ENCODE results near the gene DCTN4.
"Not testable (repeated sequence)": the region's sequence is repeated elsewhere in the genome, so short reads cannot be mapped to it uniquely, and the experiment has no call there.

DCTN4 gene

DNA sequence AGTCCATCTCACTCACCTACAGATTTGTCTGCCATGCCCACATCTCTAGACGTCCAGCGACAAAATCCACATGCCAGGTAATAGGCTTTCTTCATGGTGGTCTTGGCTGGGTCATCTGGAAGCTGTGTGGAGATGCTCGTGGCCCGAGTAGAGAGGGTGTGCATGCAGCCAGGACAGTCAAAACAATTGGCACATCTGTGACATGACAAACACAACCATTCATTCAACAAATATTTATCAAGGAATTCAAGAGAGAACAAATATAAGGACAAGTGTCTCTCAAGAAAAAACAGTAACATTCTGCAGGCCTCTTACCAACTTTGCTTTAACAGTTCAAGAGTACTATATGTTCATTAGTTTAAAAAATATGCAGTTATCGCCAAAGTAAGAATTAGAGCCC, 5.4 kb downstream of the DCTN4 start:
- TF ChIP-seq, protein P1, sequence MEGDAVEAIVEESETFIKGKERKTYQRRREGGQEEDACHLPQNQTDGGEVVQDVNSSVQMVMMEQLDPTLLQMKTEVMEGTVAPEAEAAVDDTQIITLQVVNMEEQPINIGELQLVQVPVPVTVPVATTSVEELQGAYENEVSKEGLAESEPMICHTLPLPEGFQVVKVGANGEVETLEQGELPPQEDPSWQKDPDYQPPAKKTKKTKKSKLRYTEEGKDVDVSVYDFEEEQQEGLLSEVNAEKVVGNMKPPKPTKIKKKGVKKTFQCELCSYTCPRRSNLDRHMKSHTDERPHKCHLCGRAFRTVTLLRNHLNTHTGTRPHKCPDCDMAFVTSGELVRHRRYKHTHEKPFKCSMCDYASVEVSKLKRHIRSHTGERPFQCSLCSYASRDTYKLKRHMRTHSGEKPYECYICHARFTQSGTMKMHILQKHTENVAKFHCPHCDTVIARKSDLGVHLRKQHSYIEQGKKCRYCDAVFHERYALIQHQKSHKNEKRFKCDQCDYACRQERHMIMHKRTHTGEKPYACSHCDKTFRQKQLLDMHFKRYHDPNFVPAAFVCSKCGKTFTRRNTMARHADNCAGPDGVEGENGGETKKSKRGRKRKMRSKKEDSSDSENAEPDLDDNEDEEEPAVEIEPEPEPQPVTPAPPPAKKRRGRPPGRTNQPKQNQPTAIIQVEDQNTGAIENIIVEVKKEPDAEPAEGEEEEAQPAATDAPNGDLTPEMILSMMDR (IDR thresholded peaks at IDR 0.05; ENCODE audit: borderline replicate concordance, insufficient read depth, low read depth, low read length), result no peak
- no peak overlapping the region for H3K4me3 ChIP-seq (ENCODE audit: low read depth, low read length)

DNA sequence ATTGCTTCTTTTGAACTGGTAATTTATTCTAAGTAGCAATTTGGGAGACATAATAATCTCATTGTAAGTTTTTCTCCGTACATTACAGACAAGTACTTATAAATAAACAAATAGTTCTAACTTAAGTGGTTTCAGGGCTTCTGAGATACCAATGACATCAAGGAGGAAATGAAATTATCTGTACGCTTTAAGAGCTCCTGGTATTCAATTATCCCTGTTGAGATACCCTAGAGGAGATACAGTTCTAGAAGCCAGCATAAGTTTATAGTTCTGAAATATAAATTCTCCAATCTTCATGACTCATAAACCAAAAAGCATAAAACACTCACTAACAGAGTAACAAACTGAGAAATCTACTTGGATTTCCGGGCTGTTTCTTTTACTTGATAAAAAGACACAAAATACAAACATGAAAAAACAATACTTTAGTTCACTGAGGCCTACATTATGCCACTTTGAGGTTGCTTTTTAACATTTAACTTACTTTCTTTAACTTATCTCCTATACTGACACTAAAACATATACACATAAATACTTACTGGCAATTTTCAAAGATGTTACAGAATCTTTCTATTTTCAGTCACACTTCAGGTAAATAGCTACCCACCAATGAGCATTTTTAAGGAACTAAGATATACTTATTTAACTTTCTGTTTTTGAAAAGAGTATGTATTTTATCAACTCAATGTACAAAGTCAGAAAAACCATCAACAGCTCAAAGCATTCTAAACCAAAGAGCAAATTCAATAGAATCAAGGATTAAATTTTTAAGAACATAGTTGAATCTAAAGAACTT, 7.5 kb downstream of the DCTN4 start:
- no peak overlapping the region for H3K4me3 ChIP-seq (ENCODE audit: low read depth, low read length)
- TF ChIP-seq, protein P1 (IDR thresholded peaks at IDR 0.05; ENCODE audit: borderline replicate concordance, insufficient read depth, low read depth, low read length), result no peak

DNA sequence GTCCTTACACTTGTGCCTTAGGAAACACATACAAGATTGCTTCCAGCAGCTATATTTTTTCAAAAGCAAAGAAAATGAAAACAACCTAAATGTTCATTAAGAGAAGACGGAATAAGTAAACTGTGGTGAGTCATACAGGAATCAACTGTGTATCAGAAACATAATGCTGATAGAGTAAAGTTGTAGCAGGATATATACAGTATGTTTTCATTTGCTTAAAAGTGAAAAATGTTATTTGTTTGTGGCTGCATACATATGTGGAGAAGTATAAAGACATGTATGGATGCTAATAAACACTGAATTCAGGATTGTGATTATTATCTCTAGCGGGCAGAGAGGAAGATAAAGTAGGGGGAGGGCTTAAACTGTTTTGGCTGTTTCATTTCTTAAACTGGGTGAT, 8.3 kb downstream of the DCTN4 start:
- no peak overlapping the region for H3K4me3 ChIP-seq (ENCODE audit: low read depth, low read length)
- TF ChIP-seq, protein P1 (IDR thresholded peaks at IDR 0.05; ENCODE audit: borderline replicate concordance, insufficient read depth, low read depth, low read length), result no peak

DNA sequence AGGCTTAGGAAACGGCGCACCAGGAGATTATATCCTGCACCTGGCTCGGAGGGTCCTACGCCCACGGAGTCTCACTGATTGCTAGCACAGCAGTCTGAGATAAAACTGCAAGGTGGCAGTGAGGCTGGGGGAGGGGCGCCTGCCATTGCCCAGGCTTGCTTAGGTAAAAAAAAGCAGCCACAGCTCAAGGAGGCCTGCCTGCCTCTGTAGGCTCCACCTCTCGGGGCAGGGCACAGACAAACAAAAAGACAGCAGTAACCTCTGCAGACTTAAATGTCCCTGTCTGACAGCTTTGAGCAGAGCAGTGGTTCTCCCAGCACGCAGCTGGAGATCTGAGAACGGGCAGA, 15.7 kb downstream of the DCTN4 start:
- H3K4me3 ChIP-seq (ENCODE audit: low read depth, low read length), result not testable (repeated sequence)

DNA sequence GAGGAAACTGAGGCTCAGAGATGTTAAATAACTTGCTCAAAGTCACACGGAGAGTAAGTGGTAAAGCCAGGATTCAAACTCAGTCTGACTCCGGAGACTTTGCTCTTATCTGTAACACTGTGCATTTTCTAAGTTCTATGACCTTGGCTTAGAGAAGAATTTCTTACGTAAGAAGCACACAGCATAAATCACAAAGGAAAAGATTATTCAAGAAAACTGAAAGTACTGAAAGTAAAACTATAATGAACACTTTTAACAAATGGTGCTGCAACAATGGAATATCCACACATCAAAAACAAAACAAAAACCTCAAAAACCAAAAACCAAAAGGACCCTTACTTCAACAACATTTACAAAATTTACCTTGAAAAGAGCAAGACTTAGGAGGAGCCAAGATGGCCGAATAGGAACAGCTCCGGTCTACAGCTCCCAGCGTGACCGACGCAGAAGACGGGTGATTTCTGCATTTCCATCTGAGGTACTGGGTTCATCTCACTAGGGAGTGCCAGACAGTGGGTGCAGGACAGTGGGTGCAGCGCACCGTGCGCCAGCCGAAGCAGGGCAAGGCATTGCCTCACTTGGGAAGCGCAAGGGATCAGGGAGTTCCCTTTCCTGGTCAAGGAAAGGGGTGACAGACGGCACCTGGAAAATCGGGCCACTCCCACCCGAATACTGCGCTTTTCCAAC, 16.2 kb downstream of the DCTN4 start:
- not testable (repeated sequence) for H3K4me3 ChIP-seq (ENCODE audit: low read depth, low read length)

DNA sequence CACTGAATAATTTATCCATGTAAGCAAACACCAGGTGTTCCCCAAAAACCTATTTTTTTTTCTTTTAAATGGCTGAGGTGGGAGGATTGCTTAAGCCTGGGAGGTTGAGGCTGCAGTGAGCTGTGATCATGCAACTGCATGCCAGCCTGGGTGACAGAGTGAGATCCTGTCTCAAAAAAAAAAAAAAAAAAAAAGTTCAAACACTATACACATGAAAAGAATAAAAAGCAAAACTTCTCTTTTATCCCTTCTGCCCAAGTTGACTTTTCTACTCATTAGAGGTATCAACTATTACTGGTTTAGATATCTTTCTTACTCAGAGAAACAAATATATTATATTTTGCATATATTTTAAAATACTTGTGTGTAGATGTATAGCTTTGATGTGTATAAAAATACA, 17.8 kb downstream of the DCTN4 start:
- TF ChIP-seq, protein P1 (IDR thresholded peaks at IDR 0.05; ENCODE audit: borderline replicate concordance, insufficient read depth, low read depth, low read length), result no peak
- no peak overlapping the region for H3K4me3 ChIP-seq (ENCODE audit: low read depth, low read length)

DNA sequence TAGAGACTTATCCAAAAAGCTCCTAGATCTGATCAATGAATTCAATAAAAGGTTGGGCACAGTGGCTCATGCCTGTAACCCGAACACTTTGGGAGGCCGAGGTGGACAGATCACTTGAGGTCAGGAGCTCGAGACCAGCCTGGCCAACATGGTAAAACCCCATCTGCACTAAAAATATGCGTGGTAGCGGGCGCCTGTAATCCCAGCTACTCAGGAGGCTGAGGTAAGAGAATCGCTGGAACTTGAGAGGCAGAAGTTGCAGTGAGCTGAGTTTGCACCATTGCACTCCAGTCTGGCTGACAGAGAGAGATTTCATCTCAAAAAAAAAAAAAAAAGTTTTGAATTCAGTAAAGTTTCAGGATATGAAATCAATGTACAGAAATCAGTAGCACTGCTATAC, 20.0 kb downstream of the DCTN4 start:
- no peak overlapping the region for H3K4me3 ChIP-seq (ENCODE audit: low read depth, low read length)
- TF ChIP-seq, protein P1 (IDR thresholded peaks at IDR 0.05; ENCODE audit: borderline replicate concordance, insufficient read depth, low read depth, low read length), result no peak

DNA sequence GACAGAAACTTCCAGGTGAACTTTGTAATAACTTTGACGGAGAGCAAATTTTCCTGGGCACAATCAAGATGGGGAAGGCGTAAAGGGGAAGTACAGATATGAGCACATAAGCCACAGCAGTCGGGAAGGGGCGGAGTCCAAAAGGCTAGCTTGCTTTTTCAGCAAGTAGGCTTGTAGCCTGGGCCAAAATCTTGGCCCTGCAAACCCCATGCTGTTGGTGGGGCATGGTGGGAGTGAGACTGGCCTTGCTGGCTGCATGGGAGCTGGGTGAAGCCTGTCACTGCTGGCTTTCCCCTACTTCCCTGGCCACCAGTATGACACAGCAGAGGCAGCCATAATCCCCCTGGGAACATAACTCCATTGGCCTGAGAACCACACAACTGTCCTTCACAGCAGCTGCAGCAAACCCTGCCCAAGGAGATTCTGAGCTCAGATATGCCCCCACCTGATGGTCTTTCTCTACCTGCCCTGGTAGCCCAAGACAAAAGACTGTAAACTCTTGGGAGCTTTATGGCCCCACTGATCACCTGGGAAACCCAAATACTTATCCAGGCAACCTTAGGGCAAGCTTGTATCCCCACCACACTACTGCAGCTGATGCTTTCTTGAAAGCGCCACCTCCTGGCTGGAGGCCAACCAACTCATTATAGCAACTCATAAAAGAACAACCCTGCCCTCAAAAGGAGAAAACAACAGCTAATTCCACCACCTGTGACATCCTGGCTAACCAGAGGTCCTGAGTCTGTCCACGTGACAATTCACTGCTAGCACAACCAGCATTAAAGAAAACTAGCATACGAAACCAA, 24.0 kb downstream of the DCTN4 start:
- H3K4me3 ChIP-seq (ENCODE audit: low read depth, low read length), result no peak overlapping the region
- TF ChIP-seq, protein P1 (IDR thresholded peaks at IDR 0.05; ENCODE audit: borderline replicate concordance, insufficient read depth, low read depth, low read length), result peak; percentile 23; the same call in 1 of the 2 replicates
